HepG2 (cell line): Measurements from ENCODE around the gene GGA3. TPM values are rescaled to one million over a fixed set of nuclear protein-coding genes. Genes with fewer than 3 reads are reported as not detected.

Experiments
- CCAR2 ChIP-seq: fragments of 200-400 bp; formaldehyde crosslinking; optimal IDR thresholded peaks from 2 replicates; pipeline ENCODE3; 2018; ENCODE audit warnings: low read depth, mild to moderate bottlenecking, low read length, moderate library complexity
- HOXA5 ChIP-seq: sonication (generic); formaldehyde crosslinking; IDR thresholded peaks from 2 replicates; pipeline ENCODE4 v1.4.0; 2020; ENCODE audit warnings: missing genetic modification reagents
- IKZF5 ChIP-seq: IDR thresholded peaks from 2 replicates; pipeline ENCODE4 v1.6.1; 2018; ENCODE audit warnings: missing genetic modification reagents, mild to moderate bottlenecking, missing compliant biosample characterization
- TAF15 ChIP-seq: fragments of 200-400 bp; formaldehyde crosslinking; IDR thresholded peaks from one replicate; pipeline ENCODE4 v1.6.1; 2018; ENCODE audit warnings: mild to moderate bottlenecking, low read depth, low read length; ENCODE audit not compliant: poor library complexity, severe bottlenecking
- XRCC5 ChIP-seq: fragments of 200-400 bp; formaldehyde crosslinking; optimal IDR thresholded peaks from 2 replicates; pipeline ENCODE3; 2017; ENCODE audit warnings: mild to moderate bottlenecking, low read length
- YY1 ChIP-seq: IDR thresholded peaks from 2 replicates; pipeline ENCODE4 v1.6.1; 2011; ENCODE audit warnings: low read length, low read depth, moderate library complexity, mild to moderate bottlenecking; ENCODE audit not compliant: insufficient read depth, insufficient replicate concordance
- ZC3H13 ChIP-seq: sonication (generic); formaldehyde crosslinking; IDR thresholded peaks from 2 replicates; pipeline ENCODE4 v1.8.1; 2023; ENCODE audit warnings: mild to moderate bottlenecking, missing genetic modification reagents, moderate library complexity
- ZNF253 ChIP-seq: sonication (generic); formaldehyde crosslinking; IDR thresholded peaks from 2 replicates; pipeline ENCODE4 v1.8.0; 2022; ENCODE audit warnings: mild to moderate bottlenecking, missing genetic modification reagents, borderline replicate concordance
- ZNF329 ChIP-seq: sonication (generic); formaldehyde crosslinking; IDR thresholded peaks from 2 replicates; pipeline ENCODE4 v1.9.0; 2021; ENCODE audit warnings: low read depth, mild to moderate bottlenecking, missing genetic modification reagents
- ZSCAN12 ChIP-seq: sonication (generic); formaldehyde crosslinking; IDR thresholded peaks from 2 replicates; pipeline ENCODE4 v1.9.0; 2021; ENCODE audit warnings: mild to moderate bottlenecking, missing genetic modification reagents
- polyA plus RNA-seq, 8 experiments: library from polyadenylated mRNA; depleted of rRNA in 3 of 8; stranded (reverse) in 7 of 8; unstranded in 1 of 8; fragments of >200 nt; fragmentation: Illumina TruSeq in 4 of 8; extraction: Trizol in 4 of 8; gene quantifications; 2 replicates each; pipeline versions ENCODE4 v1.2.1 to v1.2.3, GENCODE V29; 2011 to 2016; ENCODE audit warnings: low read depth in 4 of 8, missing spikeins in 1 of 8, mixed read lengths in 1 of 8; ENCODE audit not compliant: insufficient read depth in 1 of 8
- total RNA-seq, 5 experiments: library from RNA; depleted of rRNA; stranded (reverse); fragments of >200 nt; fragmentation: Illumina TruSeq; extraction: Trizol; gene quantifications; 2 replicates each; pipeline ENCODE4 v1.2.3, GENCODE V29; 2016; ENCODE audit warnings: low read depth in 1 of 5
- TF ChIP-seq, protein P1 (sequence below): sonication (generic); formaldehyde crosslinking; IDR thresholded peaks from 2 replicates; pipeline ENCODE4 v1.8.0; 2022; ENCODE audit warnings: missing genetic modification reagents, mild to moderate bottlenecking, moderate library complexity, borderline replicate concordance
- TF ChIP-seq, protein P2 (sequence below): sonication (generic); formaldehyde crosslinking; IDR thresholded peaks from 2 replicates; pipeline ENCODE4 v1.5.1; 2020; ENCODE audit warnings: missing genetic modification reagents, mild to moderate bottlenecking, borderline replicate concordance
- TF ChIP-seq, protein P3 (sequence below): IDR thresholded peaks from 2 replicates; pipeline ENCODE4 v1.6.1; 2016; ENCODE audit warnings: mild to moderate bottlenecking, missing biosample characterization, missing genetic modification reagents
- TF ChIP-seq, protein P4 (sequence below): sonication (generic); formaldehyde crosslinking; IDR thresholded peaks from 2 replicates; pipeline ENCODE4 v1.5.0; 2020; ENCODE audit warnings: mild to moderate bottlenecking, missing genetic modification reagents
- TF ChIP-seq, protein P5 (sequence below): sonication (generic); formaldehyde crosslinking; IDR thresholded peaks from 2 replicates; pipeline ENCODE4 v1.4.0; 2020; ENCODE audit warnings: low read depth, missing genetic modification reagents

GGA3 gene
- total and polyA plus RNA-seq, 2 of the 13 experiments (the other 11 are each of a cell fraction or from before 2014, with no cell fraction given) = 28.4 to 43.7 TPM

- TF ChIP-seq ZNF329 = no peak
- peak; percentile 78 for TF ChIP-seq CCAR2
- TF ChIP-seq TAF15 = no peak
- no peak for TF ChIP-seq ZNF253
- peak; percentile 64 for TF ChIP-seq IKZF5 (CRISPR knock-in tag)
- no peak for TF ChIP-seq XRCC5
- no peak for TF ChIP-seq ZC3H13
- TF ChIP-seq HOXA5 (CRISPR knock-in tag) = peak; percentile 70; the same call in 1 of the 2 replicates
- peak; percentile 54 for TF ChIP-seq YY1
- TF ChIP-seq, protein P1, sequence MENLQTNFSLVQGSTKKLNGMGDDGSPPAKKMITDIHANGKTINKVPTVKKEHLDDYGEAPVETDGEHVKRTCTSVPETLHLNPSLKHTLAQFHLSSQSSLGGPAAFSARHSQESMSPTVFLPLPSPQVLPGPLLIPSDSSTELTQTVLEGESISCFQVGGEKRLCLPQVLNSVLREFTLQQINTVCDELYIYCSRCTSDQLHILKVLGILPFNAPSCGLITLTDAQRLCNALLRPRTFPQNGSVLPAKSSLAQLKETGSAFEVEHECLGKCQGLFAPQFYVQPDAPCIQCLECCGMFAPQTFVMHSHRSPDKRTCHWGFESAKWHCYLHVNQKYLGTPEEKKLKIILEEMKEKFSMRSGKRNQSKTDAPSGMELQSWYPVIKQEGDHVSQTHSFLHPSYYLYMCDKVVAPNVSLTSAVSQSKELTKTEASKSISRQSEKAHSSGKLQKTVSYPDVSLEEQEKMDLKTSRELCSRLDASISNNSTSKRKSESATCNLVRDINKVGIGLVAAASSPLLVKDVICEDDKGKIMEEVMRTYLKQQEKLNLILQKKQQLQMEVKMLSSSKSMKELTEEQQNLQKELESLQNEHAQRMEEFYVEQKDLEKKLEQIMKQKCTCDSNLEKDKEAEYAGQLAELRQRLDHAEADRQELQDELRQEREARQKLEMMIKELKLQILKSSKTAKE = no peak
- TF ChIP-seq, protein P2, sequence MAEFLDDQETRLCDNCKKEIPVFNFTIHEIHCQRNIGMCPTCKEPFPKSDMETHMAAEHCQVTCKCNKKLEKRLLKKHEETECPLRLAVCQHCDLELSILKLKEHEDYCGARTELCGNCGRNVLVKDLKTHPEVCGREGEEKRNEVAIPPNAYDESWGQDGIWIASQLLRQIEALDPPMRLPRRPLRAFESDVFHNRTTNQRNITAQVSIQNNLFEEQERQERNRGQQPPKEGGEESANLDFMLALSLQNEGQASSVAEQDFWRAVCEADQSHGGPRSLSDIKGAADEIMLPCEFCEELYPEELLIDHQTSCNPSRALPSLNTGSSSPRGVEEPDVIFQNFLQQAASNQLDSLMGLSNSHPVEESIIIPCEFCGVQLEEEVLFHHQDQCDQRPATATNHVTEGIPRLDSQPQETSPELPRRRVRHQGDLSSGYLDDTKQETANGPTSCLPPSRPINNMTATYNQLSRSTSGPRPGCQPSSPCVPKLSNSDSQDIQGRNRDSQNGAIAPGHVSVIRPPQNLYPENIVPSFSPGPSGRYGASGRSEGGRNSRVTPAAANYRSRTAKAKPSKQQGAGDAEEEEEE = no peak
- TF ChIP-seq, protein P3, sequence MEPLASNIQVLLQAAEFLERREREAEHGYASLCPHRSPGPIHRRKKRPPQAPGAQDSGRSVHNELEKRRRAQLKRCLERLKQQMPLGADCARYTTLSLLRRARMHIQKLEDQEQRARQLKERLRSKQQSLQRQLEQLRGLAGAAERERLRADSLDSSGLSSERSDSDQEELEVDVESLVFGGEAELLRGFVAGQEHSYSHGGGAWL = no peak
- no peak for TF ChIP-seq ZSCAN12 (CRISPR knock-in tag)
- TF ChIP-seq, protein P4, sequence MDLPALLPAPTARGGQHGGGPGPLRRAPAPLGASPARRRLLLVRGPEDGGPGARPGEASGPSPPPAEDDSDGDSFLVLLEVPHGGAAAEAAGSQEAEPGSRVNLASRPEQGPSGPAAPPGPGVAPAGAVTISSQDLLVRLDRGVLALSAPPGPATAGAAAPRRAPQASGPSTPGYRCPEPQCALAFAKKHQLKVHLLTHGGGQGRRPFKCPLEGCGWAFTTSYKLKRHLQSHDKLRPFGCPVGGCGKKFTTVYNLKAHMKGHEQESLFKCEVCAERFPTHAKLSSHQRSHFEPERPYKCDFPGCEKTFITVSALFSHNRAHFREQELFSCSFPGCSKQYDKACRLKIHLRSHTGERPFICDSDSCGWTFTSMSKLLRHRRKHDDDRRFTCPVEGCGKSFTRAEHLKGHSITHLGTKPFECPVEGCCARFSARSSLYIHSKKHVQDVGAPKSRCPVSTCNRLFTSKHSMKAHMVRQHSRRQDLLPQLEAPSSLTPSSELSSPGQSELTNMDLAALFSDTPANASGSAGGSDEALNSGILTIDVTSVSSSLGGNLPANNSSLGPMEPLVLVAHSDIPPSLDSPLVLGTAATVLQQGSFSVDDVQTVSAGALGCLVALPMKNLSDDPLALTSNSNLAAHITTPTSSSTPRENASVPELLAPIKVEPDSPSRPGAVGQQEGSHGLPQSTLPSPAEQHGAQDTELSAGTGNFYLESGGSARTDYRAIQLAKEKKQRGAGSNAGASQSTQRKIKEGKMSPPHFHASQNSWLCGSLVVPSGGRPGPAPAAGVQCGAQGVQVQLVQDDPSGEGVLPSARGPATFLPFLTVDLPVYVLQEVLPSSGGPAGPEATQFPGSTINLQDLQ (CRISPR knock-in tag) = no peak
- TF ChIP-seq, protein P5, sequence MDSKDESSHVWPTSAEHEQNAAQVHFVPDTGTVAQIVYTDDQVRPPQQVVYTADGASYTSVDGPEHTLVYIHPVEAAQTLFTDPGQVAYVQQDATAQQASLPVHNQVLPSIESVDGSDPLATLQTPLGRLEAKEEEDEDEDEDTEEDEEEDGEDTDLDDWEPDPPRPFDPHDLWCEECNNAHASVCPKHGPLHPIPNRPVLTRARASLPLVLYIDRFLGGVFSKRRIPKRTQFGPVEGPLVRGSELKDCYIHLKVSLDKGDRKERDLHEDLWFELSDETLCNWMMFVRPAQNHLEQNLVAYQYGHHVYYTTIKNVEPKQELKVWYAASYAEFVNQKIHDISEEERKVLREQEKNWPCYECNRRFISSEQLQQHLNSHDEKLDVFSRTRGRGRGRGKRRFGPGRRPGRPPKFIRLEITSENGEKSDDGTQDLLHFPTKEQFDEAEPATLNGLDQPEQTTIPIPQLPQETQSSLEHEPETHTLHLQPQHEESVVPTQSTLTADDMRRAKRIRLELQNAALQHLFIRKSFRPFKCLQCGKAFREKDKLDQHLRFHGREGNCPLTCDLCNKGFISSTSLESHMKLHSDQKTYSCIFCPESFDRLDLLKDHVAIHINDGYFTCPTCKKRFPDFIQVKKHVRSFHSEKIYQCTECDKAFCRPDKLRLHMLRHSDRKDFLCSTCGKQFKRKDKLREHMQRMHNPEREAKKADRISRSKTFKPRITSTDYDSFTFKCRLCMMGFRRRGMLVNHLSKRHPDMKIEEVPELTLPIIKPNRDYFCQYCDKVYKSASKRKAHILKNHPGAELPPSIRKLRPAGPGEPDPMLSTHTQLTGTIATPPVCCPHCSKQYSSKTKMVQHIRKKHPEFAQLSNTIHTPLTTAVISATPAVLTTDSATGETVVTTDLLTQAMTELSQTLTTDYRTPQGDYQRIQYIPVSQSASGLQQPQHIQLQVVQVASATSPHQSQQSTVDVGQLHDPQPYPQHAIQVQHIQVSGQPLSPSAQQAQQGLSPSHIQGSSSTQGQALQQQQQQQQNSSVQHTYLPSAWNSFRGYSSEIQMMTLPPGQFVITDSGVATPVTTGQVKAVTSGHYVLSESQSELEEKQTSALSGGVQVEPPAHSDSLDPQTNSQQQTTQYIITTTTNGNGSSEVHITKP (CRISPR knock-in tag) = peak; percentile 74
Observed at GRCh38 chr17:75295201-75296158, 34.1 kb upstream of the GGA3 start (continued).
